ENCODE data around the gene CNTN4. TPM values are rescaled to one million over a fixed set of nuclear protein-coding genes. Genes with fewer than 3 reads are reported as not detected.

Gene CNTN4
- total RNA-seq, 1 donor from 2014 or later = 0.52 TPM

- Mint-ChIP-seq H3K4me3 (ENCODE audit: unreplicated experiment) (no peak overlapping the region), H3K27me3 (ENCODE audit: low read depth) (no peaks in the 10 kb centered on the region), H3K36me3 (ENCODE audit: low read depth) (no peaks in the 10 kb centered on the region), H3K27ac (ENCODE audit: unreplicated experiment) (no peak overlapping the region), H3K4me1 (ENCODE audit: low read depth) (no peaks in the 10 kb centered on the region), H3K9me3 (ENCODE audit: low read depth) (no peaks in the 10 kb centered on the region)
- no peak for DNase-seq (ENCODE audit: low spot score)
- TF ChIP-seq, protein P1, sequence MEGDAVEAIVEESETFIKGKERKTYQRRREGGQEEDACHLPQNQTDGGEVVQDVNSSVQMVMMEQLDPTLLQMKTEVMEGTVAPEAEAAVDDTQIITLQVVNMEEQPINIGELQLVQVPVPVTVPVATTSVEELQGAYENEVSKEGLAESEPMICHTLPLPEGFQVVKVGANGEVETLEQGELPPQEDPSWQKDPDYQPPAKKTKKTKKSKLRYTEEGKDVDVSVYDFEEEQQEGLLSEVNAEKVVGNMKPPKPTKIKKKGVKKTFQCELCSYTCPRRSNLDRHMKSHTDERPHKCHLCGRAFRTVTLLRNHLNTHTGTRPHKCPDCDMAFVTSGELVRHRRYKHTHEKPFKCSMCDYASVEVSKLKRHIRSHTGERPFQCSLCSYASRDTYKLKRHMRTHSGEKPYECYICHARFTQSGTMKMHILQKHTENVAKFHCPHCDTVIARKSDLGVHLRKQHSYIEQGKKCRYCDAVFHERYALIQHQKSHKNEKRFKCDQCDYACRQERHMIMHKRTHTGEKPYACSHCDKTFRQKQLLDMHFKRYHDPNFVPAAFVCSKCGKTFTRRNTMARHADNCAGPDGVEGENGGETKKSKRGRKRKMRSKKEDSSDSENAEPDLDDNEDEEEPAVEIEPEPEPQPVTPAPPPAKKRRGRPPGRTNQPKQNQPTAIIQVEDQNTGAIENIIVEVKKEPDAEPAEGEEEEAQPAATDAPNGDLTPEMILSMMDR (IDR thresholded peaks at IDR 0.05) = no peak
Measured at GRCh38 chr3:2205692-2206091, 107.0 kb downstream of the CNTN4 start.

- H3K4me1 Mint-ChIP-seq (ENCODE audit: low read depth) = no peaks in the 10 kb centered on the region
- H3K4me3 Mint-ChIP-seq (ENCODE audit: unreplicated experiment) = no peak overlapping the region
- TF ChIP-seq, protein P1 (IDR thresholded peaks at IDR 0.05) = no peak
- no peak for DNase-seq (ENCODE audit: low spot score)
- no peaks in the 10 kb centered on the region for H3K27me3 Mint-ChIP-seq (ENCODE audit: low read depth)
- H3K27ac Mint-ChIP-seq (ENCODE audit: unreplicated experiment) = no peak overlapping the region
- H3K9me3 Mint-ChIP-seq (ENCODE audit: low read depth) = no peaks in the 10 kb centered on the region
- no peaks in the 10 kb centered on the region for H3K36me3 Mint-ChIP-seq (ENCODE audit: low read depth)
Measured at GRCh38 chr3:2206536-2206935, 107.9 kb downstream of the CNTN4 start.

GRCh38 chr3:2211568-2211967 is 112.9 kb downstream of the CNTN4 start:
- H3K4me1 Mint-ChIP-seq (ENCODE audit: low read depth) = no peaks in the 10 kb centered on the region
- TF ChIP-seq, protein P1 (IDR thresholded peaks at IDR 0.05) = no peak
- no peaks in the 10 kb centered on the region for H3K27me3 Mint-ChIP-seq (ENCODE audit: low read depth)
- no peaks in the 10 kb centered on the region for H3K9me3 Mint-ChIP-seq (ENCODE audit: low read depth)
- H3K4me3 Mint-ChIP-seq (ENCODE audit: unreplicated experiment) = no peak overlapping the region
- H3K27ac Mint-ChIP-seq (ENCODE audit: unreplicated experiment) = no peak overlapping the region
- H3K36me3 Mint-ChIP-seq (ENCODE audit: low read depth) = no peaks in the 10 kb centered on the region
- no peak for DNase-seq (ENCODE audit: low spot score)

GRCh38 chr3:2212206-2212605 is 113.5 kb downstream of the CNTN4 start:
- TF ChIP-seq, protein P1 (IDR thresholded peaks at IDR 0.05) = no peak
- Mint-ChIP-seq H3K27me3 (ENCODE audit: low read depth) (no peaks in the 10 kb centered on the region), H3K4me1 (ENCODE audit: low read depth) (no peaks in the 10 kb centered on the region), H3K4me3 (ENCODE audit: unreplicated experiment) (no peak overlapping the region), H3K27ac (ENCODE audit: unreplicated experiment) (no peak overlapping the region), H3K36me3 (ENCODE audit: low read depth) (no peaks in the 10 kb centered on the region), H3K9me3 (ENCODE audit: low read depth) (no peaks in the 10 kb centered on the region)
- DNase-seq (ENCODE audit: low spot score) = no peak

- H3K4me1 Mint-ChIP-seq (ENCODE audit: low read depth) = no peaks in the 10 kb centered on the region
- no peak overlapping the region for H3K27ac Mint-ChIP-seq (ENCODE audit: unreplicated experiment)
- TF ChIP-seq, protein P1 (IDR thresholded peaks at IDR 0.05) = no peak
- H3K9me3 Mint-ChIP-seq (ENCODE audit: low read depth) = peaks cover 7% of the 10 kb centered on the region
- H3K27me3 Mint-ChIP-seq (ENCODE audit: low read depth) = no peaks in the 10 kb centered on the region
- no peak overlapping the region for H3K4me3 Mint-ChIP-seq (ENCODE audit: unreplicated experiment)
- no peaks in the 10 kb centered on the region for H3K36me3 Mint-ChIP-seq (ENCODE audit: low read depth)
- no peak for DNase-seq (ENCODE audit: low spot score)
Measured at GRCh38 chr3:2218375-2218774, 119.7 kb downstream of the CNTN4 start.

All from chondrocyte (in vitro differentiated cells).